RKO (cell line): ENCODE results near the gene ANKLE2.

Source experiments
- DNase-seq: peaks from one replicate; pipeline ENCODE4 v3.0.0-alpha.2; 2016; ENCODE audit warnings: low spot score

ANKLE2 gene

DNA sequence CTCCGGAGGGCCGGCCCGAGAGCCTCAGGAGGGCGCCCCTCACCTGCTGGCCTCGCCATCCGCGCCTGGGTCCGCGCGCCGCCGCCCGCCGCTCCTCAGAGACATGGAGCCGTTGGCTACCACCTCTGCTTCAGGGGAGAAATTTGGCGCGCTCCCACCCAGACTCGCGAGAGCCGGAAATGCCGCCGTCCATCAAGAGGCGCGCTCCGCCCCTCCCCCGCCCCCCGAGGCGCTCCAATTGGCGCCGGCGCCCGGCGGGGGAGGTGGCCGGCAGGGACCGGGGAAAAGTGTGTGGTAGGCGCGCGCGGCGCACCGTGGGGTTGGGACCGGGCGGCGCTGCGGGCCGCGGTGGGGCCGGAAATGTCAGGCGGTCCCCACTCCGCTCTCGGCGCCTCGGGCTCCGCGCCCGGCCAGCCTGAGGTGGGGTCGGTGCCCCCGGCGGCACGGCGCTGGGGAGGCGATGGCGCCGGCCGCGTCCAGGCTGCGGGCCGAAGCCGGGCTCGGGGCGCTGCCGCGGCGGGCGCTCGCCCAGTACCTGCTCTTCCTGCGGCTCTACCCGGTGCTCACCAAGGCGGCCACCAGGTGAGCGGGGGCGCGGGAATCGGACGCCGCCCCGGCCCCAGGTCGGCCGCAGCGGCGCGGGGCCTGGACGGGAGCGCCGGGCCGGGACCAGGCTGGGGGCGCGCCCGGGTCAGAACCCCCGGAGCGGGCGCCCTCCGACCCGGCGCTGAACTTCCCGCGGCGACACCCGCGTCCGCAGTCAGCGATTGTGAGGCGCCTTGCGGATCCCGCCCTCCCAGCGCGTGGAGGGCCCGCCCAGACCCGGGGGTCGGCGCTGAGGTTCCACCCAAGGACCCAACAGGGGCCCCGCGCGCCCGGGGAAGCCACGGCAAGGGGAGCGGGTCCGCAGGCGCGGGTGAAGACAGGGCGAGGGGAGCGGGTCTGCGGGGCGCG, 74.1 kb downstream of the ANKLE2 start, which contains the start of the genes POLE and PXMP2:
Gene POLE, minus strand, starts transcription at position 132 of the 954 bp plus-strand sequence. Its CDS starts 27 bp downstream, at position 105.
Gene PXMP2, plus strand, starts transcription at position 377 of the 954 bp plus-strand sequence. Its CDS starts 84 bp downstream, at position 461.
- peak; percentile 93 for DNase-seq

DNA sequence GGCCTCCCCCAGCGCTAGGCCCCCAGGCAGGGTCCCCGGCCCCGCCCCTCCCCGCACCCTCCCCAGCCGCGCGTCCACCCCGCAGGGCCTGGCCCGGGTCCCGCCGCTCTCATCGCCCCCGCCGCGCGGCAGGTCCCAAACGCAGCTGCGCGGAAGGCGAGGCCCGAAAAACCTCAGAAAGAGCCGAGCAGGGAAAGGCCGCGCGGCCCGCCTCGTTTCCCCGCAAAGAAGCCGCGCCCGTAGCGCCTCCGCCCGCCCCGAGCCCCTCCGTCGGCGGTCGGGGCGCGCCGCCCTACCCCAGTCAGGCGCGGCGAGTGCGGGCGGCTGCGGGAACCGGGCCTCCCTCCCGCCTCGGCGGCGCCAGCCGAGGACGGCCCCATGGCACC, 74.8 kb downstream of the ANKLE2 start:
- DNase-seq: no peak

DNA sequence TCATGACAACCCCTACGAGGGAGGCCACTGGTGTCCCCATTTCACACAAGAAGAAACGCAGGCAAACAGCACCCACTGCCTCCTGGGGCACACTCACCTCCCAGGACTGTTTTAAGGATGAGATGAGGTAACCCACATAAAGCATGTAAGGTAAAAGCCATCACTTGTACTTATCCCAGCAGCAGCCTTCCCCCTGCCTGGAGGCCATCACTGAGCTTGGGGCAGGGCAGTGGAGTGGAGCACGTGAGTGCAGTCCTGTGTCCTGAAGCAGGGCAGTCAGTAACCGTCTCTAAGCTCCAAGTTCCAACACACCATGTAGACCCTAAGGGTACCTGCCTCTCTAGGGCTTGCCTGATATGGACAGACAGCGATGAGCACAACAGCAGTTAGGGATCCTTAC, 76.2 kb downstream of the ANKLE2 start:
- DNase-seq: no peak

DNA sequence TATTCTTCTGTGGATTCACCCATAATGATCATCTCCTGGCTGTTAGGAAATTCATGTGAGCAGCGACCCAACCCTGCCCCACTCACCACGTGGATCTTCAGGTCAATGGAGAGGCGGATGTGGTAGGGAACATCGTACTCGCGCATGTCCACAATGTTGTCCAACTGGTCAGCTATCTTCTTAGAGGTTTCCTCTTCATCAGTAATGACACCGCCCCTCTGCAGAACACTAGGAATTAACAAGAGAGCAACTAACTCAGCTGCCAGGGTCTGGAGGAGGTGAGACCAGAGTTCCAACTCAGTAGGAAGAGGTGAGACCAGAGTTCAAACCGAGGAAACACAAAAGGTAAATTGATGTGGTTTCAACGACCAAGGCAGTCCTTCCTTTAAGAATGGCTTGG, 84.1 kb downstream of the ANKLE2 start:
- no peak for DNase-seq

DNA sequence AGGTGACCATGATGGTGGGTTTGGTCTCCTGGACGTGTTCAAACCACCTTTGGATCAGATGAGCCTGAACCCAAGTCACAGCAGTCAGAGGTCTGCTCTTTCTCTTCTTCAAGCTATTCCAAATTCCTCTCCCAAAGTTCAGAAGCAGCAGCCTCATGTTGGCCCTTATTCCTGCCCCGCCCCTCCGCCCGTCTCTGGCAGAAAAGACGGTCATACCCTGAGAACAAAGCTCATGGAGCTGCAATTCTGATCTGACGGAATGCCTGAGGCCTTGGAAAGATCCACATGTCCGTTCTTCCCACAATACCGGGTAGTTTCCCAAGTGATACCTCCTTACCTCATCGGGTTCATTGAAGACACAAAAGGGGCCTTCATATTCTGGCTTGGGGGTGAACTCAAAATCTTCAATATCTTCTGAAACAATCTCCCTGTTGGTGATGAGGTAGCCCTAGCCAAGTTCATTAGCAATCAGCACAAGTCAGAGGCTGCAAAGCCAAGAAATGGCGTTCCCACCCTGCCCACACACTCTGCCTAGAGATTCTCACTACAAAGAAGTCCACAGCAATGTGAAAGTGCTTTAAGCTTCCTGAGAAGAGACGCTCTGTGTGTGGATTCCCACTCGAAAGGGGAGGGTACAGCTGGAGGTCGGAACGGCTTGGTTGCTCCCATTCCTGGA, 85.7 kb downstream of the ANKLE2 start:
- no peak for DNase-seq
